Inferior parietal cortex (tissue), 1 donor: ENCODE results near the gene GREB1L.

ENCODE experiments used
- DNase-seq: peaks from one replicate; pipeline ENCODE4 v3.0.0-alpha.2; 2016; ENCODE audit errors: extremely low spot score

Gene GREB1L

GRCh38 chr18:21449367-21450290, 207.6 kb downstream of the GREB1L start:
- no peak for DNase-seq

GRCh38 chr18:21450503-21450902, 208.5 kb downstream of the GREB1L start:
- no peak for DNase-seq

GRCh38 chr18:21450913-21451312, 208.9 kb downstream of the GREB1L start:
- DNase-seq = no peak

- no peak for DNase-seq
Measured at GRCh38 chr18:21451851-21452250, 209.8 kb downstream of the GREB1L start.

GRCh38 chr18:21452276-21452780, 210.3 kb downstream of the GREB1L start:
- no peak for DNase-seq

GRCh38 chr18:21452796-21453510, 210.9 kb downstream of the GREB1L start:
- DNase-seq = no peak

- DNase-seq = no peak
Measured at GRCh38 chr18:21453511-21453901, 211.5 kb downstream of the GREB1L start.

GRCh38 chr18:21454725-21455124, 212.7 kb downstream of the GREB1L start:
- no peak for DNase-seq

GRCh38 chr18:21456428-21457178, 214.6 kb downstream of the GREB1L start:
- DNase-seq = no peak

- no peak for DNase-seq
Measured at GRCh38 chr18:21457179-21457535, 215.1 kb downstream of the GREB1L start.

GRCh38 chr18:21458310-21458709, 216.3 kb downstream of the GREB1L start:
- no peak for DNase-seq

GRCh38 chr18:21458788-21459187, 216.8 kb downstream of the GREB1L start:
- no peak for DNase-seq

GRCh38 chr18:21459706-21460286, 217.8 kb downstream of the GREB1L start:
- DNase-seq = no peak

GRCh38 chr18:21461460-21461859, 219.4 kb downstream of the GREB1L start:
- DNase-seq = no peak

- no peak for DNase-seq
Measured at GRCh38 chr18:21463718-21464117, 221.7 kb downstream of the GREB1L start.

- no peak for DNase-seq
Measured at GRCh38 chr18:21468514-21469164, 226.6 kb downstream of the GREB1L start.

- DNase-seq = no peak
Measured at GRCh38 chr18:21472741-21473140, 230.7 kb downstream of the GREB1L start.

- DNase-seq = no peak
Measured at GRCh38 chr18:21474621-21475020, 232.6 kb downstream of the GREB1L start.

- DNase-seq = no peak
Measured at GRCh38 chr18:21479721-21480120, 237.7 kb downstream of the GREB1L start.

- DNase-seq = no peak
Measured at GRCh38 chr18:21481739-21482138, 239.7 kb downstream of the GREB1L start.

- DNase-seq = no peak
Measured at GRCh38 chr18:21483051-21483450, 241.0 kb downstream of the GREB1L start.
